ENCODE data around the gene PTH2R. TPM values are rescaled to one million over a fixed set of nuclear protein-coding genes. Genes with fewer than 3 reads are reported as not detected.
"Not testable (repeated sequence)": the region's sequence is repeated elsewhere in the genome, so short reads cannot be mapped to it uniquely, and the experiment has no call there.

Gene PTH2R
- total RNA-seq, 1 donor from 2014 or later = not detected

GRCh38 chr2:208529796-208530195, 123.2 kb downstream of the PTH2R start:
- Histone ChIP-seq H3K9me3 (no peaks in the 10 kb centered on the region), H3K36me3 (no peaks in the 10 kb centered on the region), H3K4me1 (no peaks in the 10 kb centered on the region), H3K27ac (no peak overlapping the region), H3K4me3 (no peak overlapping the region), H3K27me3 (no peaks in the 10 kb centered on the region)
- intact Hi-C loops (cut with DNase I) = no loop called here
- DNase-seq (ENCODE audit: extremely low spot score in 2 of 2) = no peak
- TF ChIP-seq CTCF (IDR thresholded peaks at IDR 0.05) (no peak), POLR2A (IDR thresholded peaks at IDR 0.05) (no peak), POLR2AphosphoS5 (IDR thresholded peaks at IDR 0.05; ENCODE audit: insufficient read depth in 1 of 2, low read depth in 1 of 2) (no peak)

GRCh38 chr2:208531361-208531760, 124.8 kb downstream of the PTH2R start:
- Histone ChIP-seq H3K4me3 (no peak overlapping the region), H3K9me3 (no peaks in the 10 kb centered on the region), H3K27ac (no peak overlapping the region), H3K4me1 (no peaks in the 10 kb centered on the region), H3K36me3 (no peaks in the 10 kb centered on the region), H3K27me3 (no peaks in the 10 kb centered on the region)
- intact Hi-C loops (cut with DNase I) = no loop called here
- no peak for DNase-seq (ENCODE audit: extremely low spot score in 2 of 2)
- TF ChIP-seq POLR2A (IDR thresholded peaks at IDR 0.05) (no peak), CTCF (IDR thresholded peaks at IDR 0.05) (no peak), POLR2AphosphoS5 (IDR thresholded peaks at IDR 0.05; ENCODE audit: insufficient read depth in 1 of 2, low read depth in 1 of 2) (no peak)

DNA sequence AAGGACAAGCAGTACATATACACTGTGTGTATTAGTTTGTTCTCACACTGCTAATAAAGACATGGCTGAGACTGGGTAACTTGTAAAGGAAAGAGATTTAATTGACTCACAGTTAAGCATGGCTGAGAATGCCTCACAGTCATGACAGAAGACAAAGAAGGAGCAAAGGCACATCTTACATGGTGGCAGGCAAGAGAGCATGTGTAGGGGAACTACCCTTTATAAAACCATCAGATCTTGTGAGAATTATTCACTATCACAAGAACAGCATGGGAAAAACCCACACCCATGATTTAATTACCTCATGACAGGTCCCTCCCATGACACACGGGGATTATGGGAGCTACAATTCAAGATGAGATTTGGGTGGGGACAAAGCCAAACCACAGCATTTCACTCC, 129.0 kb downstream of the PTH2R start:
- DNase-seq (ENCODE audit: extremely low spot score in 2 of 2); intact Hi-C loops (cut with DNase I); H3K4me1 ChIP-seq; H3K36me3 ChIP-seq; H3K27ac ChIP-seq; H3K27me3 ChIP-seq; H3K4me3 ChIP-seq; H3K9me3 ChIP-seq: not testable (repeated sequence)

- Histone ChIP-seq H3K27ac (no peak overlapping the region), H3K9me3 (no peaks in the 10 kb centered on the region), H3K27me3 (no peaks in the 10 kb centered on the region), H3K4me1 (no peaks in the 10 kb centered on the region), H3K4me3 (no peak overlapping the region), H3K36me3 (no peaks in the 10 kb centered on the region)
- intact Hi-C loops (cut with DNase I) = no loop called here
- no peak for DNase-seq (ENCODE audit: extremely low spot score in 2 of 2)
- TF ChIP-seq POLR2AphosphoS5 (IDR thresholded peaks at IDR 0.05; ENCODE audit: insufficient read depth in 1 of 2, low read depth in 1 of 2) (no peak), POLR2A (IDR thresholded peaks at IDR 0.05) (no peak), CTCF (IDR thresholded peaks at IDR 0.05) (no peak)
Observed at GRCh38 chr2:208541461-208541988, 134.9 kb downstream of the PTH2R start.

DNA sequence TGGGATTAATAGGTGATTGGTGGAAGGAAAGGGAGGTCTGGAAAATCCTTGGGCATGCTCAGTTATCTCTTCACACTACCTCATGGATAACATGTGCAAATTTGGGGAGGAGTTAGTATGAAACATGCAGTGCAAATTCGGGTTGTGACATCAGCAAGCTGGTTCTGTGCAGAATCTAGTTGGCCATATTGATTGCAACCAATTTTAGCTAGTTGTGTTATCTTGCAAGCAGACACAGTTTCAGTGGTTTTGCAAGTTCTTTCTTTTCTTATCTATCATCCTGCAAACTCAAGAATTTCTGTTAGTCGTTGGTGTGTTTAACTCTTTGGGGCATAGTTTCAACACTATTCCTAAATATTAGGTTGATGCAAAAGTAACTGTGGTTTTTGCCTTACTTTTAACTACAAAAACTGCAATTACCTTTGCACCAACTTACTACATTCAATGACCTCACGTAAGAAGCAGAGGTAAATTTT, 135.4 kb downstream of the PTH2R start:
- TF ChIP-seq POLR2A (IDR thresholded peaks at IDR 0.05) = no peak
- no peak overlapping the region for H3K4me3 ChIP-seq
- H3K27me3 ChIP-seq = no peaks in the 10 kb centered on the region
- H3K4me1 ChIP-seq = no peaks in the 10 kb centered on the region
- DNase-seq (ENCODE audit: extremely low spot score in 2 of 2) = no peak
- H3K27ac ChIP-seq = no peak overlapping the region
- intact Hi-C loops (cut with DNase I) = no loop called here
- no peaks in the 10 kb centered on the region for H3K9me3 ChIP-seq
- no peaks in the 10 kb centered on the region for H3K36me3 ChIP-seq

DNA sequence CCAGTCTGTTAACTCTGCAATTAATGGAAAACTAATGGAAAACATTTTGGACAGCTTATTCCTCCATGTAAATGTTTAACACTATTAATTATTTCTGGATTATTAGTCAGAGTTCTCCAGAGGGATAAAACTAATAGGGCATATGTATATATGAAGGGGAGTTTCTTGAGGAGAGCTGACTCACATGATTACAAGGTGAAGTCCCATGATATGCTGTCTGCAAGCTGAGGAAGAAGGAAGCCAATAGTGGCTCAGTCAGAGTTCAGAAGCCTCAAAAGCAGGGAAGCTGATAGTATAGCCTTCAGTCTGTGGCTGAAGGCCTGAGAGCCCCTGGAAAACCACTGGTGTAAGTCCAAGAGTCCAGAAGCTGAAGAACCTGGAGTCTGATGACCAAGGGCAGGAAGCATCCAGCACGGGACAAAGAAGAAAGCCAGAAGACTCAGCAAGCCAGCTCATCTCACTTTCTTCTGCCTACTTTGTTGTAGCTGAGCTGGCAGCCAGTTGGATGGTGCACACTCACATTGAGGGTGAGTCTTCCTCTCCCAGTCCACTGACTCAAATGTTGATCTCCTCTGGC, 136.0 kb downstream of the PTH2R start:
- intact Hi-C loops (cut with DNase I) = no loop called here
- H3K4me3 ChIP-seq = no peak overlapping the region
- TF ChIP-seq POLR2AphosphoS5 (IDR thresholded peaks at IDR 0.05; ENCODE audit: insufficient read depth in 1 of 2, low read depth in 1 of 2) = no peak
- no peak for TF ChIP-seq CTCF (IDR thresholded peaks at IDR 0.05)
- no peak for TF ChIP-seq POLR2A (IDR thresholded peaks at IDR 0.05)
- H3K4me1 ChIP-seq = no peaks in the 10 kb centered on the region
- H3K27ac ChIP-seq = no peak overlapping the region
- H3K9me3 ChIP-seq = no peaks in the 10 kb centered on the region
- no peaks in the 10 kb centered on the region for H3K36me3 ChIP-seq
- no peak for DNase-seq (ENCODE audit: extremely low spot score in 2 of 2)
- H3K27me3 ChIP-seq = no peaks in the 10 kb centered on the region
